ENCODE results near the gene SNX10.

DNA sequence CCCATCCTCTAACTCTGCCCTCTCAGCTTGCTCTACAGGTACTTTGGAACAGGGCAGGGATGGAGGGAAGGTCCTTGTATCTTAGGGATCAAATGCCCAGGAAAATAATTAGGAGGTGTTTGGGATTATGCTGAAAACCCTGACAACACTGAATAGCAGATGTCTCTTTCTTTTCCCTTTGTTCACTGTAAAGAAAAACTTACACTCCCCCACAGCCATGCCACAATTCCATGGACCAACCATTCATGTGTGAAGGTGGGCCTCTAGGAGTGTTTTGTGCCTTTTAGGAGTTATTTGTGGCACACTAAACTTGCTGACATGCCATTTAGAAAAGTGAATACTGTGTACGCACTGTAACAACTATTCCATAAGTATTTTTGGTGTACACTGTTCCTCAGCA, 108.1 kb downstream of the SNX10 start:
- TF ChIP-seq, protein P1, sequence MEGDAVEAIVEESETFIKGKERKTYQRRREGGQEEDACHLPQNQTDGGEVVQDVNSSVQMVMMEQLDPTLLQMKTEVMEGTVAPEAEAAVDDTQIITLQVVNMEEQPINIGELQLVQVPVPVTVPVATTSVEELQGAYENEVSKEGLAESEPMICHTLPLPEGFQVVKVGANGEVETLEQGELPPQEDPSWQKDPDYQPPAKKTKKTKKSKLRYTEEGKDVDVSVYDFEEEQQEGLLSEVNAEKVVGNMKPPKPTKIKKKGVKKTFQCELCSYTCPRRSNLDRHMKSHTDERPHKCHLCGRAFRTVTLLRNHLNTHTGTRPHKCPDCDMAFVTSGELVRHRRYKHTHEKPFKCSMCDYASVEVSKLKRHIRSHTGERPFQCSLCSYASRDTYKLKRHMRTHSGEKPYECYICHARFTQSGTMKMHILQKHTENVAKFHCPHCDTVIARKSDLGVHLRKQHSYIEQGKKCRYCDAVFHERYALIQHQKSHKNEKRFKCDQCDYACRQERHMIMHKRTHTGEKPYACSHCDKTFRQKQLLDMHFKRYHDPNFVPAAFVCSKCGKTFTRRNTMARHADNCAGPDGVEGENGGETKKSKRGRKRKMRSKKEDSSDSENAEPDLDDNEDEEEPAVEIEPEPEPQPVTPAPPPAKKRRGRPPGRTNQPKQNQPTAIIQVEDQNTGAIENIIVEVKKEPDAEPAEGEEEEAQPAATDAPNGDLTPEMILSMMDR (IDR thresholded peaks at IDR 0.05): no peak
- TF ChIP-seq POLR2AphosphoS5 (IDR thresholded peaks at IDR 0.05) (no peak), POLR2A (IDR thresholded peaks at IDR 0.05) (no peak), EP300 (IDR thresholded peaks at IDR 0.05; ENCODE audit: low read depth) (no peak)
